ENCODE results near the gene SCFD2. TPM values are rescaled to one million over a fixed set of nuclear protein-coding genes. Genes with fewer than 3 reads are reported as not detected.

The SCFD2 gene
- polyA plus RNA-seq, 1 donor from 2014 or later: 5.0 TPM

- no peaks in the 10 kb centered on the region for H3K9me3 ChIP-seq (ENCODE audit: low read length)
Observed at GRCh38 chr4:53197772-53198142, 168.1 kb downstream of the SCFD2 start.

More at GRCh38 chr4:53197772-53198142, 168.1 kb downstream of the SCFD2 start:
- TF ChIP-seq REST (IDR thresholded peaks at IDR 0.05; ENCODE audit: borderline replicate concordance) (no peak), SMC3 (conservative IDR thresholded peaks at IDR 0.05; ENCODE audit: poor library complexity) (no peak), POLR2AphosphoS5 (IDR thresholded peaks at IDR 0.05) (no peak), TAF1 (IDR thresholded peaks at IDR 0.05; ENCODE audit: low read depth) (no peak), MXI1 (conservative IDR thresholded peaks at IDR 0.05; ENCODE audit: poor library complexity, severe bottlenecking) (no peak), EP300 (conservative IDR thresholded peaks at IDR 0.05; ENCODE audit: poor library complexity, severe bottlenecking) (no peak), CTCF (IDR thresholded peaks at IDR 0.05; ENCODE audit: poor library complexity, severe bottlenecking) (no peak), RAD21 (conservative IDR thresholded peaks at IDR 0.05) (no peak), EZH2 (IDR thresholded peaks at IDR 0.05; ENCODE audit: borderline replicate concordance, insufficient read depth, low read length, poor library complexity, severe bottlenecking) (no peak)
- Histone ChIP-seq H3K4me2 (ENCODE audit: low read length) (no peak overlapping the region), H3K27ac (ENCODE audit: low read length) (no peak overlapping the region), H3K4me3 (ENCODE audit: low read length) (no peak overlapping the region), H3F3A (ENCODE audit: insufficient read depth, low read length, poor library complexity, severe bottlenecking) (no peaks in the 10 kb centered on the region), H2AFZ (ENCODE audit: low read depth, low read length) (no peak overlapping the region), H3K9me2 (ENCODE audit: insufficient read depth, low read length) (no peaks in the 10 kb centered on the region), H3K36me3 (ENCODE audit: insufficient read depth, low read length) (no peaks in the 10 kb centered on the region), H4K20me1 (ENCODE audit: insufficient read depth) (no peaks in the 10 kb centered on the region), H3K27me3 (ENCODE audit: insufficient read depth, low read depth, low read length) (no peaks in the 10 kb centered on the region), H3K9ac (ENCODE audit: low read length) (no peak overlapping the region), H3K79me2 (replicated peaks; ENCODE audit: insufficient read depth, low read length) (no peaks in the 10 kb centered on the region)
